Middle frontal gyrus (tissue), 1 donor: ENCODE data around the gene GIGYF2.
"Not testable (repeated sequence)": the region's sequence is repeated elsewhere in the genome, so short reads cannot be mapped to it uniquely, and the experiment has no call there.

Experiments used
- DNase-seq: peaks from one replicate; pipeline ENCODE4 v3.0.0-alpha.2; 2015; ENCODE audit warnings: low spot score; ENCODE audit errors: extremely low spot score

GIGYF2 gene

DNA sequence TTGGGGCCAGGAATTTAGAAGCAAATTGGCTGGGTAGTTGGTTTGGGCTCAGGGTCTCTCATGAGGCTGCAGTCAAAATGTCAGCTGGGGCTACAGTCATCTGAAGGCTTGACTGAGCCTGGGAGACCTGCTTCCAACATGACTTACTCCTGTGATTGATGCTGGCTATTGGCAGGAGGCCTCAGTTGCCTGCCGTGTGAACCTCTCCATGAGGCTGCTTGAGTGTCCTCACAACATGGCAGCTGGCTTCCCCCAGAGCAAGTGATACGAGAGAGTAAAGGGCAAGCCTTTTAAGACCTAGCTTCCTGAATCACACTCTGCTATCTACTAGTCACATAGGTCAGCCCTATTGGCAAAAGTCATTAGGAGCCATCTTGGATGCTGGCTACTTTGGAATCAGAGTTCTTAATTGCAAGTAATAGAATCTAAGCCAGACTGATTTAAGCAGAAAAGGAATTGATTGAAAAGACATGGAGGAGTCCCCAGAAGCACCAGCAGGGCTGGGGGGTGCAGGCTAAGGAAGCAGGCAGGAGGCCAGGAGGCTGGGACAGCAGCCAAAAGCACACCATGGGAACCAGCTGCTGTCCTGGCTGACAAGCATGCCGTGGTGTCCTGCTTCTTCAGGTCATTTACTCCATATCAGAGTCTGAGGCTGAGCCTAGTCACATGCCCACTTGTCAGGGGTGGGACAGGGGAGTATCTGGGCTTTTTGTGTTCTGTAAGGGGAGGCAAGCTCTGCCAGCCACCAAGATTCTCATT lies 7.8 kb upstream of the GIGYF2 start:
- no peak for DNase-seq

DNA sequence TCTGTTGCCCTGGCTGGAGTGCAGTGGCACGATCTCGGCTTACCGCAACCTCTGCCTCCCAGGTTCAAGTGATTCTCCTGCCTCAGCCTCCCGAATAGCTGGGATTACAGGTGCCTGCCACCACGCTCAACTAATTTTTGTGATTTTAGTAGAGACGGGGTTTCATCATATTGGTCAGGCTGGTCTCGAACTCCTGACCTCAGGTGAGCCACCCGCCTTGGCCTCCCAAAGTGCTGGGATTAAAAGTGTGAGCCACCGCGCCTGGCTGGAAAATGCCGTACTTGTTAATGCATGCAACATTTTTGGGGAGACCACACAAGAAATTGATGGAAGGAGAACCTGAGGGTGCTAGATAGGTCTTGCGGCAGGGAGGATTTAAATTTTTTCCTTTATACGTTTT lies 6.0 kb upstream of the GIGYF2 start:
- not testable (repeated sequence) for DNase-seq

DNA sequence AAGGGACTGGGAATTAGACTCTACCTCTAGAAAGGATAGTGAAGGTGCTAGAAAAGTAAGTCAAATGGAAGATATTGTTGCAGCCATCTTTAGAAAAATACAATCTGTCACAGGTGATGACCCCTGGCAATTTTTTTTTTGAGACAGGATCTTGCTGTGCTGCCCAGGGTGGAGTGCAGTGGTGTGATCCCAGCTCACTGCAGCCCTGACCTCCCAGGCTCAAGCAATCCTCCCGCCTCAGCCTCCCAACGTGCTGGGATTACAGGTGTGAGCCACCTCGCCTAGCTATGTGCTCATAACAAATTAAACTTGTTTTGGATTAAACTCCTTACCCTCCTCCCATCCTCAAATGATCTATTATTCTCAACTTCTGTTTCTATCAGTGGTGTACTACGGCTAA lies 3.8 kb upstream of the GIGYF2 start:
- no peak for DNase-seq

DNA sequence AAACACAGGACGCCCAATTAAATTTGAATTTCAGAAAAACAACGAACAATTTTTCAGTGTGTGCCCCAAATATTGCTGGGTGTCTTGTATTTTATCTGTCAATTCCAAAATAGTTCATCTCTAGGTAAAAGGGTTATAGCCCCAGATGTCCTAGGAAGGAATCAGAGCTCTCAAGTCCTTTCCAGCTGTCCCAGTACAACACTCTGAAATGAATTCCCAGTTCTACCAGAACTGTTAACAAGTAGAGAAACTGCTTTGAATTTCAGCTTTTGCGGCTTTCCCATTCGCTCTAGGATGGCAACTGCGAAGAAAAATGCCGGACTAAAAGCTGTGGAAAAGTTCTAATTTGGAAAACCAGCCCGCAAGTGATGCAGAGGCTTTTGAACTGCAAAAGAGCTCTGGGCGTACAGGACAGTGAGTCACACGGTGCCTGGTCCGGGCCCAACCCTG lies 497 bp upstream of the GIGYF2 start:
- DNase-seq = no peak

DNA sequence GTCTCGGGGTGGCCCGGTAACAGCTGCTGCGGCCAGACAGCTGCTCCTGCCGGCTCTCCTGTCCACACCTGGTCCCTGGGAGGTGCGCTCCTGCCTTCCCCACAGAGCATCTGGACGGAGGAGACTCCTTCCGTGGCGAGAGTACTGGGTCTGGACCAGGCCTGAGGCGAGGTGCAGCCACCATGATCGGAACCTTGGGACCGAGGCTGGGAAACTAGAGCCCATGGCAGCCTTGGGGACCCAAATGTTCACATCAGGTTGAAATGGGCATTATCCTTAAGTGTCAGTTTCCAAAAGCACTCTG lies 628 bp downstream of the GIGYF2 start:
- no peak for DNase-seq

DNA sequence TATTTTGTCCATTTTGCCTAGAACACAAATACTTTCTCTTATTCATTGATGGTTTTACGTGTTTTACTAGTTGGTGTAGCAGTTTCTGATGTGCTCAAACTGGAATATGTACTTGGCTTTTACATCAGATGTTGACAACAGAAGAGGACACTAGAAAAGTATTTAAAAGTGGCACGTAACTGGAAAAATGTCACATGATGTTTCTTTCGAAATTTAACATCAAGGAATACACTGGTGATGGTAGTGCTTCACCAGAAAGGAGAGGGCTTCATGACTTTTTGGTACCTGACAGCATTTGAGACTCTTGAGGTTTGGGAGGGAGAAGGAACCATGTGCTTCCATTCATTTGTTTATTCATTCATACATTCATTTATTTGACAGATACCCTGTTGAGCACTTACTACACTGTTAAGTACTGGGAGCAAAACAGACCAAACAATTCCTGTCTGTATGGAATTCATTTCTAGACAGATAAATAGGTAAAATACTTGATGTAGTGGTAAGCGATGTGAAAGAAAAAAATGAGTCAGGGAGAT lies 1.5 kb downstream of the GIGYF2 start:
- no peak for DNase-seq

DNA sequence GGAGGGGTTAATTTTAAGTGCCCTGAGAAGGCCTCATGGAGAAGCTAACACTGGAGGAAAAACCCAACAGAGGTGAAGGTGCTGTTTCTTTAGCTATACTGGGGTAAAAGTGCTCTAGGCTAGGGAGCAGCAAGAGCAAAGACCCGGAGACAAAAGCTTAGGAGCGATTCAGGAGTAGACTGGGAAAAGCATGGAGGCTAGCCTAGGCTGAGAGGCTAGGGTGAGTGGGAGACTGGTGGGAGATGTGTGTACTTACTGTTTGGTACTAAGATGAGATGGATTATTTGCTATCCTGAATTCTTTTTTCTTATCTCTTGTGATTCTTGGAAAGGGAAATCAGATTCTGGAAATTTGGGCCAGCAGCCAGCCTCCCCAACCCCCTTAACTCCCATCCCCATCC lies 2.0 kb downstream of the GIGYF2 start:
- no peak for DNase-seq

DNA sequence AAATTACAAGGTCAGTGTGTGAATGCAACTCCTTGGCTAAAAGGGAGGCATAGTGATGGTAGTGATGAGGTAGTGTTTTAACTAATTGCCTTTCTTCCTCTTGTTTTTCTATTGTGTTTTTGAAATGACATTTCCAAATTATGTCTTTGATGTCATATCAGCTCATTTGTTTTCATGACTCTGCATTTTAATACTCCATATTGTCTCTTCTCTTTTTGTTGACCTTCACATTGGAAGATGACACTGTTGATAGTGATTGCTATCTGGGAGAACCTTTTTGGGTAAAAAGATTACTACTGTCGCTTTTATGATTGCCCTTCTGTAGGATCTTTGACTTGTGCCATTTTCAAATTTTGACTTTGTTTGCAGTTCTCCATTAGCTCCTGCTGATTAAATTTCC lies 3.0 kb downstream of the GIGYF2 start:
- no peak for DNase-seq

DNA sequence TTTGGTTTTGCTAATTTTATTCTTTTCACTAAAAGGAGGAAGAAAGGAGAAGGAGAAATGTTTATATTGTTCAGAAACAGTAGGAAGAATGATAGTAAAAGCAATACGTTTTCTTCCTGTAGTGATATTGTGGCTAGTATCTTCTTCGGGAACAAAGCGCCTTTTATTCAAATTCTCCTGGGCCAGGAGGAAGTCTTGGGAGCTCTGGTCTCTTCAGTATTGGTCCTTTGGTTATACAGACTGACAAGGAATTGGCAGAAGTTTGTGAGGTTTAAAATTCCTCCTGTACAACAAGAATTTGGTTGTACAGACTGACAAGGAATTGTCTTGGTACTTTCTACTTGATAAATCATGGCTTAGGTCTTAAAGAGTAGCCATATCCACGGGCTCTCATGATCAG lies 9.9 kb downstream of the GIGYF2 start:
- no peak for DNase-seq

DNA sequence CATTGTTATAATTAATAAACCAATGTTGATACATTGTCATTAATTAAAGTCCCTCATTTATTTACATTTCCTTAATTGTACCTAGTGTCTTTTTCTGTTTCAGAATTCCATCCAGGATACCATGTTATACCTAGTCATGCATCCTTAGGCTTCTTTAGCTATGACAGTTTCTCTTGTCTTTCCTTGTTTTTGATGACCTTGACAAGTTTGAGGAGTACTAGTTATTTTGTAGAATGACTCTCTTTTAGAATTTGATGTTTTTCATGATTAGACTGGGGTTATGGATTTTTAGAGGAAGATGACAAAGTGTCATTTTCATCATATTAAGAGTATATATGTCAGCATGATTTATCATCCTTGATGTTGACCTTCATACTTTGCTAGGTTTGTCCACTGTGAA lies 16.4 kb downstream of the GIGYF2 start:
- no peak for DNase-seq

DNA sequence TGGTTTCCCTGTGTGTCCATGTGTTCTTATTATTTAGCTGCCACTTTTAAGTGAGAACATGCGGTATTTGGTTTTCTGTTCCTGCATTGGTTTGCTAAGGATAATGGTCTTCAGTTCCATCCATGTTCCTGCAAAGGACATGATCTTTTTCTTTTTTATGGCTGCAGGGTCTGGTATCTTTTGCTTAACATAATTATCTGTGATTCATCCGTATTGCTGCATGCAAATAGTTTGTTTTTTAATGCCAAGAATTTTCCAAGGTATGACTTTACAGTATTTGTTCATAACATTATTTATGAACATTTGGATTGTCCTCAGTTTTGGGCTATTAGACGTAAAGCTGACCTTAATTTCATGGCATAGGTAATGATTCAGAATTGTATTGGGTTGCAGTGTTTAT lies 17.8 kb downstream of the GIGYF2 start:
- no peak for DNase-seq

DNA sequence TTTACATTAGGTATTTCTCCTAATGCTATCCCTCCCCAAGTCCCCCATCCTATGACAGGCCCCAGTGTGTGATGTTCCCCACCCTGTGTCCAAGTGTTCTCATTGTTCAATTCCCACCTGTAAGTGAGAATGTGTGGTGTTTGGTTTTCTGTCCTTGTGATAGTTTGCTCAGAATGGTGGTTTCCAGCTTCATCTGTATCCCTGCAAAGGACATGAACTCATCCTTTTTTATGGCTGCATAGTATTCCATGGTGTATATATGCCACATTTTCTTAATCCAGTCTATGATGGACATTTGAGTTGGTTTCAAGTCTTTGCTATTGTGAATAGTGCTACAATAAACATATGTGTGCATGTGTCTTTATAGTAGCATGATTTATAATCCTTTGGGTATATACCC lies 22.9 kb downstream of the GIGYF2 start:
- not testable (repeated sequence) for DNase-seq

DNA sequence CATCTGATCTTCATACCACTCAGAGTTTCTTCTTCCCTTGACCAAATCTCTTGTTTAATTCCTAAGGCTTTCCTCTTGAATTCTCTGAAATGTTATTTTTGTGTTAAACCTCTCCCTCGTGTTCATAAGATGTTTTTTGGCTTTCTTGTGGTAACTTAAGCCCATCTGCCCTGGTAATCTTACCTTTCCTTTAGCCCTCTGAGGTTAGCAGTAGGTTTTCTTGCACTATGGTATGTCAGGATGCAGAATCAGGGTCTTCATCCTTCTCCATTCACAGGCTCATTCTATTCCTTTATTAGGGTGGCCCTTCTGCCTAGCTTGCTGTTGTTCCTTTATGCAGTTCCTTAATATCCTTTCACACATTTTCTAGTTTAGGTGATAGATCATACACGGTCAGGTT lies 24.1 kb downstream of the GIGYF2 start:
- no peak for DNase-seq

DNA sequence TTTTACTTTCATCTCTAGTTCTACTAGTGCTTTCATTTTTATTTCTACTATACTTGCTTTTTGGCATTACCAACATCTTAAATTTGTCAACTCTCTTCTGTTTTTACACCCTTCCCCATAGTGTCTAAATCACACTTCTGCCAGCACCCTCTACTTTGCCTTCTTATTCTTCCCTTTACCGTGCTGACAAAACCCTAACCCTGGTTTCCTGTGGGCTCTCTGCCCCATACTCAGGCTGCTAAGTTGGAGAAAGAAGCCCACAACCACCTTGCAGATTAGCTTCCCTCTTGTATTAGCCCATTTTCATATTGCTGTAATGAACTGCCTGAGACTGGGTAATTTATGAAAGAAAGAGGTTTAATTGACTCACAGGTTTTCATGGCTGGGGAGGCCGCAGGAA lies 24.8 kb downstream of the GIGYF2 start:
- no peak for DNase-seq

DNA sequence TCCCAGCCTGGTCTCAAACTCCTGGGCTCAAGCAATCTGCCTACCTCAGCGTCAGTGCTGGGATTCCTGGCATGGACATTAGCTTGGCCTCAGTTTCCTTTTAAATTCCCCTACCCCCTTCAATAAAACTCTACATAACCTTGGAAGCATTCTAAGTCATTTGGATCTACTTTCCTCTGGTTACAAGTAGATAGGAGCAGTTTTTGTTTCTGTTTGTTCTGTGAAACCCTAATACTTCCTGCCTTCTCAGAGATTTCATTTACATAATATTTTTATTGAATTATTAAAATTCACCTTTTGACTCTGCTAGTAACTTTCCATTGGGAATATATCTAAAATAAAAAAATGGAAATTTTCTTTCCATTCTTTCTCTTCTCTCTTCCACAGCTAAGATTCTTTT lies 25.9 kb downstream of the GIGYF2 start:
- no peak for DNase-seq

DNA sequence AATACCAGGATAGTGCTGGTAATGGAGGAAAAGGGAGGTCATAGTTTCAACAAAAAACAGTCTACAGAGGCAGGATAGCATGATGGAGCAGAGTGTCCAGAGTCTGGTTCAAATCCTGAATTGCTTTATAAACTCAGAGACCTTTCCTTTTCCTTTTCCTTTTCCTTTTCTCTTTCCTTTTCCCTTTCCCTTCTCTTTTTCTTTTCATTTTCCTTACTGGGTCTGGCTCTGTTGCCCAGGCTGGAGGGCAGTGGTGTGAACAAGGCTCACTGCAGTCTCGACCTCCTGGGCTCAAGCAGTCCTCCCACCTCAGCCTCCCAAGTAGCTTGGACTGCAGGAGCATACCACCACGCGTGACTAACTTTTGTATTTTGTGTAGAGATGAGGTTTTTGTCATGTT lies 31.7 kb downstream of the GIGYF2 start:
- DNase-seq = no peak

DNA sequence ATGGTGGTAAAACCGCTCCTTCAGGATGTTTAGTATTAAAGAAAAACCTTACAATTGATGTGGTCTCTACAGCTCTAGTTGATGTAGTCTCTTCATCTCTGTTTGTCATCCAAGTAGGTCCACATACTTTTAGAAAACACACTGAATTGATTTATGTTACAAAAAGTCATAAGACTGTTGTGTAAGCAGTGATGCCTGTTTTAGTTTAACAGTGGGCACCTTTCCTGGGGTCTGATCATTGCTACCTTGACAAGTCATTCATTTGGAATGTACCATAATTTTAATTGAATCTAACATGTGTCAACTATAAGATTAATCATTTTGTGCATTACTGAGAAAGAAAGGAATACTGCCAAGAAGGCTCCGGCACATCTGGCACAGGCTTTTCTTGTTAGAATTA lies 34.3 kb downstream of the GIGYF2 start:
- no peak for DNase-seq

DNA sequence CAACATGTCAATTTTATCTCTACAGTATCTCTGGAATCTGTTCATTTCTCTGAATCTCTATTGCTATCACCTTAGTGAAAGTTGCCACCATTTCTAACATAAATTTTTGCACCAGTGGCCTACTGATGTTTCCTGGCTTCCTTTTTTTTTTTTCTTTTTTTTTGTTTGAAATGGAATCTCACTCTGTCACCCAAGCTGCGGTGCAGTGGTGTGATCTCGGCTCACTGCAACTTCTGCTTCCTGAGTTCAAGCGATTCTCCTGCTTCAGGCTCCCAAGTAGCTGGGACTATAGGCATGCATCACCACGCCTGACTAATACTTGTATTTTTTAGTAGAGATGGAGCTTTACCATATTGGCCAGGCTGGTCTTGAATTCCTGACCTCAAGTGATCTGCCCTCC lies 44.2 kb downstream of the GIGYF2 start:
- DNase-seq = no peak

DNA sequence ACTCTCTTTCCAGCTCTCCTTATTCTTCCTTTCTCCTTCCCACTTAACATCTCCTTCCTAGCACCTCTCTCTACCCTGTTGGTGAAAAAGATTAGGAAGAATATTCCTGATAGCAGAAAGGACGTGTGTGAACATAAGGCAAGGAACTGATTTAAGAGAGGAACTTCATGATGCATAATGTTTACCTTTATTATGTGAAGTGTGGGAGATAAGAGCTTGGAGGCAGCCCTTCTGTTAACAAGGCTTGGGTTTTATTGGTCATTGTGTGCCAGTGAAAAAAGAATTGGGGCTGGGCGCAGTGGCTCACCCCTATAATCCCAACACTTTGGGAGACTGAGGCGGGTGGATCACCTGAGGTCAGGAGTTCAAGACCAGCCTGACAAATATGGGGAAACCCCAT lies 44.8 kb downstream of the GIGYF2 start:
- DNase-seq = no peak

DNA sequence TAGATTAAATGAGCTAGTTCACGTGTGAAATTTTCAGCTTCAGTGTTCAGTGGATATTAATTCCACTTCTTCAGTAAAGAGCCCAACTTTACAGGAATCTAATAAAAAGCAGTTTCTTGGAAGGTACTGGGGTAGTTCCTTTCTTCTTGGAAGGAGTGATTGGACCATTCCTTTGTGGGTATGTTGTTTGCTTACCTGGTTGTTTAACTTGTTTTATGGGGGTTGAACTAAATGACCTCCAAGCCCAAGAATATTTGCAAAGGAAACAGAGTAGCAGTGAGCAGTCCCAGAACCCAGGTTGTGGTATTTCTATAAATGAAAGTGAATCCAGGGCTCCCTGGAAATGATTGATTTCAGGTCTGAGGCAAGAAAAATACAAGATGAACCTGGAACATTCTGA lies 47.8 kb downstream of the GIGYF2 start:
- DNase-seq = no peak

DNA sequence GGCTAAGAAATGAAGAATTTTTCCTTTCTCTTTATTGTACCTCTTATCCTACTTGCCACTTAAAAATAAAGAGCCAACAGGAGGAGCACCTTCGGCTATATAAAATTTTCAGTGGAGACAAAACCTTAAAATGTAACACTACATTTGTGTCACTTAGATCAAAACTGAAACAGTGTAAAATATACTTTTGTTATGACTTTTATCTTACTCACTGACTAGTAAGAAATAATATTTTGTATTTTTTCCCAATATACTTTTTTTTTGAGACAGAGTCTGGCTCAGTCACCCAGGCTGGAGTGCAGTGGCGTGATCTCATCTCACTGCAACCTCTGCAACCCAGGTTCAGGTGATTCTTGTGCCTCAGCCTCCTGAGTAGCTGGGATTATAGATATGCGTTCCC lies 50.9 kb downstream of the GIGYF2 start:
- DNase-seq = no peak

DNA sequence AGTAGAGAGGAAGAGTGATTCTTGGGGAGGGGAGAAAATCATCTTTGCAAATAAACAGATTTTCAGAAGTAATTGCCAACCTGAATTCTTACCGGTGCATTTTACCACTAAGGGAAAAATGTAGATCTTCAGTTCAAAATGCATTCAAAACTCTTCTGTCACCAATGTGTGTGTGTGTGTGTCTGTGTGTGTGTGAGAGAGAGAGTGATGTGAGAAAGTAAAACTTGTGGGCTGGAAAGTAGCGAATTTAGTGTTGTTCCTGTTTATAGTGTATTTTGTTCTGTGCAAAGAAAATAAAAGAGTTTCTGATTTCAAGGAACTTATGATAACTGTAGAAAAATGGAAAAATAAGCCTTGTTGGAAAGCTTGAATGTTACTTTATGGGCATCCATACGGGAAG lies 52.2 kb downstream of the GIGYF2 start:
- DNase-seq = no peak

DNA sequence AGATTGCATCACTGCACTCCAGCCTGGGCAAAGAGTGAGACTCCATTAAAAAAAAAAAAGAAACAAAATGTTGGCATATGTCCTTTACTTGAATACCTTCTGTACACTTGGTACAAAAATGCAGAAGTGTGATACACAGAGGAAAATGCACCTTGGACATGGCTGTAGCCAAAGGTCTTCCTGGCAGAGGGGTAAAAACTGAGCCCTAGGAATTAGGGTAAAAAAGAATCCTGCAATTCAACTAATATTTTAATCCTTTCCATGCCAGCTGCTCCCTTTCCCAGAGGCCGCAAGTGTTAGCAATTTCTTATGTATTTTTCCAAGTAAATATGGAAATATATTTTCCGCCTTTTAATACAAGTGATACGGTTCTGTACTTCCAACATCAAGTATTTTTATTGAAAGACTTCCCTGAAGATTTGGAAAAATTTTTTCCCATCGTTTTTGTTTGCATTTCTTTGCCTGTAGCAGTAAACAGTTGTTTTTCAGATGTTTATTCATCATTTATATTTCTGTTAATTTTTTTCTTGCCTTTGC lies 53.1 kb downstream of the GIGYF2 start:
- DNase-seq = no peak
